SH-SY5Y (cell line): ENCODE measurements around the gene PRTN3.

ENCODE experiments used
- GATA2 ChIP-seq: IDR thresholded peaks from 2 replicates; pipeline ENCODE4 v1.6.1; 2011; ENCODE audit warnings: mild to moderate bottlenecking, low read depth, low read length
- GATA3 ChIP-seq: IDR thresholded peaks from 2 replicates; pipeline ENCODE4 v1.6.1; 2011; ENCODE audit warnings: low read depth, mild to moderate bottlenecking, low read length, moderate library complexity

GRCh38 chr19:870963-871401 is 30.2 kb downstream of the PRTN3 start:
- TF ChIP-seq GATA3, result no peak
- no peak for TF ChIP-seq GATA2
